LHCN-M2 (cell line): Measurements from ENCODE around the gene KHDC1. TPM values are rescaled to one million over a fixed set of nuclear protein-coding genes. Genes with fewer than 3 reads are reported as not detected.
A peak's percentile ranks its signal among the peaks of the same experiment; 100 is the strongest.
"Not testable (repeated sequence)": the region's sequence is repeated elsewhere in the genome, so short reads cannot be mapped to it uniquely, and the experiment has no call there.

Source experiments
- DNase-seq: peaks from one replicate; pipeline ENCODE4 v3.0.0-alpha.2; 2012; ENCODE audit warnings: low read depth
- polyA plus RNA-seq: library from polyadenylated mRNA; unstranded; fragments of >200 nt; gene quantifications from one replicate; pipeline ENCODE4 v1.2.1, GENCODE V29; 2012; ENCODE audit warnings: missing spikeins
- total RNA-seq: library from RNA; depleted of rRNA; stranded (reverse); fragments of >200 nt; gene quantifications from 2 replicates; pipeline ENCODE4 v1.2.3, GENCODE V29; 2014; rRNA removed

The KHDC1 gene, protein sequence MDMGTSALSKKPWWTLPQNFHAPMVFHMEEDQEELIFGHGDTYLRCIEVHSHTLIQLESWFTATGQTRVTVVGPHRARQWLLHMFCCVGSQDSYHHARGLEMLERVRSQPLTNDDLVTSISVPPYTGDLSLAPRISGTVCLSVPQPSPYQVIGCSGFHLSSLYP
- 3.1 and 4.8 TPM in 2 replicates for total RNA-seq
- polyA plus RNA-seq = 5.9 TPM

DNA sequence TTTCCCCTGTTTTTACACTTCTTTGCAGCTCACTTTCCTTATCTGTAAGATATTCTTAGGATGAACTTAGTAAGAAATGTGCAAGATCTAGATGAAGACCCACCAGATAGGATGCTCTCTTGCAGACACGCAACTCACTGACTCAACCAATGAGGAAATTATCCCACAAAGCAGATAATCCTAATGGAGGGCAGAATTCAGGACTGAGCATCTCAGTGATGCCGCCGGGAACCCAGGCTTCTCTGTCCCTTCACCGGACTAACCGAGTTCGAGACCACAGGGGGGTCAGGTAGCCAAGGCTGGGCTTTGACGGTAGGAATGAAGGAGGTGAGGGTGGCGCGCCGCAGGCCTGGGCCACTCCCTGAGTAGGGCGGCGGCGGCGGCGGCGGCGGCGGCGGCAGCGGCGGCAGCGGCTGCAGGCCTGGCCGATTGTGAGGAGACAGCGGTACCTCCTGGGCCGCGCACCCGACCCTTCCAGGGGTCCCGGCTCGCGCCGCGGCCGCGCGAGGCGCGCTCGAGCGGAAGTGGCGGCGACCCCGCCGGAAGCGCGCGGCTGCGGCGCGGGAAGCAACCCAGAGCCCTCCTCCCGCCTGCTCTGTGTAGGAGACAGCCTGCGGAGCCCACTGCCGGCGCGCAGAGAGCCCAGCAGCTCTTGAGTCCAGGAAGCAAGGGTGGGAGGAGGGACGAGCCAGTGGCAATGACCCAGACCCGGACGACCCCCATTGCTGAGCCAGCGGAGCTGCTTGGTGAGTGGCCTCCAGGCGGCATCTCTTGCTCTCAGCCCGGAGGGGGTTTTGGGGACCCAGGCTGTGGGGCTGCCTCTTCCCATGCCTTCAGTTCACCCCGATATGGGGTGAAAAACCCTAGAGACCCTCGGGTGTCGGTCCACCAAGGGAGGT is at the start of gene KHDC1:
Gene KHDC1 (minus strand): TSS at position 526 of the 899 bp plus-strand sequence. CDS start 20,679 bp downstream, outside the sequence.
- DNase-seq = peak; percentile 50

DNA sequence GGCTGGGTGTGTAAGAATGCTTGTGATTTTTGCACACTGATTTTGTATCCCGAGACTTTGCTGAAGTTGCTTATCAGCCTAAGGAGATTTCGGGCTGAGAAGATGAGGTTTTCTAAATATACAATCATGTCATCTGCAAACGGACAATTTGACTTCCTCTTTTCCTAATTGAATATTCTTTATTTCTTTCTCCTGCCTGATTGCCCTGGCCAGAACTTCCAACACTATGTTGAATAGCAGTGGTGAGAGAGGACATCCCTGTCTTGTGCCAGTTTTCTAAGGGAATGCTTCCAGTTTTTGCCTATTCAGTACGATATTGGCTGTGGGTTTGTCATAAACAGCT is 47.5 kb upstream of the KHDC1 start:
- not testable (repeated sequence) for DNase-seq

DNA sequence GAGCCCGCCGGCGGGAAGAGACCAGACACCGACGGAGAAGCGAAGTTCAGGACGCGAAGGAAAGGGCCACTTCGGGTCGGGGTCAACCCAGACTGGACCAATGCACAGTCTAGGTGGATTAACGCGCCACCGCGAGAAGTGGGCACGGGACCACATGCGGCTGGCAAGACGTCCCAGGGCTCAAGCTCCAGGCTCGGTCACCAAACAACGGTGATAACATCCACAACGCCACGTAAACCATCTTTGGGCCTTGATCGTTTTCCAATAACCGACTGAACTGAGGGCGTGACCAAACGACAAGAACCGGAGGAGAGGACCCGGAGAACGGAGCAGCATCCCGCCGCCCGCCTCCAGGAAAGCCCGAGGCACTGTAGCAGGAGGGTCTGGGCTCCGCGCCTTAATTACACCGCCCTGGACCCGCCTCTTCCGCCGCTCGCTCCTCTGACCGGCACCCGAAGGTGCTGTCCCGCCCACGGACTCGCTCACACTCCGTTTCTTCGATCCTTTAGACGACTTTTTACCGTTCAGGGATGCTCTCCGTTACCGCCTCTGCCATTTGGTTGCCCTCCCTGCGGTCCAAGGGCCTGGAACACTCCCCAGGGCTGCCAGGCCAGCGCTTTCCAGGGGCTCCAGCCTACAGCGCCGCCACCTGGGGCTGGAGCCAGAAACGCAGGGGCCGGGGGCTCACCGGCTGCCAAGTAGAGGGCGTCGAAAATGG is 46.9 kb upstream of the KHDC1 start:
- peak; percentile 44 for DNase-seq

DNA sequence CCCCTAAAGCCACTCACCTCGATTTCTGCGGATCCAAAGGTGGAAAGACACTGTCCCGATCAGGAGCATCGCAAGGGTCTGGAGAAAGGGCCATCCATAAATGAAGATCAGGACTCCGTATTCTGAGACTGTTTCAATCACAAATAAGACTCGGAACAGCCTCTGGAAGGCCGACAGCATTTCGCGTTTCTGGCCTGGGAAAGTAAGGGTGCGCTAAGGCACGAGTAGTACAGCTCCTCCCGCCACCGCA is 46.5 kb upstream of the KHDC1 start:
- DNase-seq = no peak

DNA sequence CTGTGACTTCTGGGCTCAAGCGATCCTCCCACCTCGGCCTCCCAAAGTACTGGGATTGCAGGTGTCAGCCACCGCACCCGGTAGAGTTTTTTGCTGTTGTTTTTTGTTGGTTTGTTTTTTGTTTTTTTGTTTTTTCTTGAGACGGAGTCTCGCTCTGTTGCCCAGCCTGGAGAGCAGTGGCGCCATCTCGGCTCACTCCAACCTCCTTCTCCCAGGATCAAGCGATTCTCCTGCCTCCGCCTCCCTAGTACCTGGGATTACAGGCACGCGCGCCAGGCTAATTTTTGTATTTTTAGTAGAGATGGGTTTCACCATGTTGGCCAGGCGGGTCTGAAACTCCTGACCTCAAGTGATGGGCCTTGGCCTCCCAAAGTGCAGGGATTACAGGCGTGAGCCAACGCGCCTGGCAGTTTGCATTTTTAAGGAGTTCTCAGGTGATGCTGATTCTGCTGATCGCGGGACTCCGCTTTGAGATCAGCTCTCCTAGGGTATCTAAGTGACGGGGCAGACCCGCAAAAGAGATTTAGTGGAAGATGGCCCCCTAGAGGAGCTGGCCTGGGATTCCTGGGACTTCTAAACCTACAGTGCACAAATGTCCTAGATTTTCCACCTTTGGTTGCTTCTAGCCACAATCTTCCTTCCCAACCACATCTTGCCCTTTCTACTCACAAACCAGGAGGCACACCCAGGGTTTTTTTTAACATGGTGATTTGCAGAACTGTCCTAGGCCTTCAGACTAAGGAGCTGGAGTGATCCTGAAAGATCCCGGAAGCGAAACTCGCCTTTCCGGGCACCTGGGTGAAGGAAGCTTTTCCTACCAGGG is 45.9 kb upstream of the KHDC1 start:
- DNase-seq = no peak

DNA sequence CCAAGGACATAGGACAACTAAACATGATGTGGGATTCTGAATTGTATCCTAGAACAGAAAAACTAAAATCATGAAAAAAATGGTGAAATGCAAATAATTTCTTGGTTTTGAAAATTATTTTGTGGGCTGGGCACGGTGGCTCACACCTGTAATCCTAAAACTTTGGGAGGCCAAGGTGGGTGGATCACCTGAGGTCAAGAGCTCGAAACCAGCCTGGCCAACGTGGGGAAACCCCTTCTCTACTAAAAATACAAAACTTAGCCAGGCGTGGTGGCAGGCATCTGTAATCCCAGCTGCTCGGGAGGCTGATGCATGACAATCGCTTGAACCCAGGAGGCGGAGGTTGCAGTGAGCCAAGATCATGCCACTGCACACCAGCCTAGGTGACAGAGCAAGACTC is 40.8 kb upstream of the KHDC1 start:
- DNase-seq = not testable (repeated sequence)

DNA sequence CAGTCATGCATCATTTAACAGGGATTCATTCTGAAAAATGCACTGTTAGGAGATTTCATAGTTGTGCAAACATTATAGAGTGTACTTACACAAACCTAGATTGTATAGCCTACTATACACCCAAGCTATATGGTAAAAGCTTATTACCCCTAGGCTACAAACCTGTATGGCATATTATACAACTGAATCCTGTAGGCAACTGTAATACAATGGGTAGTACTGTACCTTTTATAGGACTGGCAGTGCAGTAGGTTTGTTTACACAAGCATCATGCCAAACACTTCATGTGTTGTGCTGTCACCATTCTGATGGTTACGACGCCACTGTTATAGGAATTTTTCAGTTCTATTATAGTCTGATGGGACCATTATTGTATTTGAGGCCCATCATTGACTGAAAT is 39.3 kb upstream of the KHDC1 start:
- no peak for DNase-seq

DNA sequence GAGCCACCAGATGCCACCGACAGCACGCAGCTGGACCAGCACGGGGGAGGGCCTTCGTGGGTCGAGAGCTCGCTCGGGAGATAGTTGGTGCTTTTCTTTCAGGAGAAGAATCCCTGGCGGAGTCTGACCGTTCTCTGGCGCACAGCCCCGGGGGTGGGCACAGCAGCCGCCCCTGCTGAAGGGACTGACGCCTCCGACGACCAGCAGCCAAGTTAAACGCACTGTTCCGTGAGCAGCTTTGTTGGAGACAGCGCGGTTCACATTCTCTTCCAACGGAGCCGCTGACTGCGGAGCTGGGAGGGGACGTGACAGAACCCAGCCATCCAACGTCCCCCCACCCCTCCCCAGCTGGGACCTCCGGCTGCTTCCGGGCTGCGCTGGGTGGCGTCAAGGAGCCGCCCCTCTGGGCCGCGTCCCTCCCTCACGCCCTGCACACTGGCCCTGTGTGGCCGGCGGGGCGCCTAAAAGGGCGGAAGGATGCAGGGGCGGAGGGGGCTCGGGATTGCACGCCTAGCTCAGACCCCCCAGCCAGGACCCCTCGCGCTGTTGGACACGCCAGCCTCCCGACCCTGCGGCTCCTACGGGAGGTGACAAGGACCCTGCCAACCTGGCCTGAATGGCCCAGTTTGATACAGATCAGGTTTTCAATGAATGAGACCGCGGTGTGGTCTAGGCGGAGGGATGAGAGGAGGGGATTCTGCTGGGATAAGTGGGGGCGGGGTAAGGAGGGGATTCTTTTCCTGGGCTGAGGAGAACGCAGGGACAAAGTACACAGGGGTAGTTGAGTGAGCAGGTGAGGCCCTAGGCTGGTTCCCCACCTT is 36.4 kb upstream of the KHDC1 start:
- DNase-seq = no peak

DNA sequence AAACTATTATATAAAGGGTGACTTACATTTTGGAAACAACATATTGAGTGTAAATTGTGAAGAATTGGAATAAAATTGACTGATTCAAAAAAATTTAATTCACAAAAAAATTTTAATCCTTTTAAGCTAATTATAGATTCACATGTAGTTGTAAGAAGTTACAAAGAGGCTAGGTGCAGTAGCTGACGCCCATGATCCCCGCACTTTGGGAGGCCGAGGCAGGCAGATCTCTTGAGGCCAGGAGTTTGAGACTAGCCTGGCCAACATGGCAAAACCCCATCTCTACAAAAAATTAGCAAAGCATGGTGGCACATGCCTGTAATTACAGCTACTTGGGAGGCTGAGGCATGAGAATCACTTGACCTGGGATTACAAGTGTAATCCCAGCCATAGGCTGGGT is 30.3 kb upstream of the KHDC1 start:
- DNase-seq = no peak

DNA sequence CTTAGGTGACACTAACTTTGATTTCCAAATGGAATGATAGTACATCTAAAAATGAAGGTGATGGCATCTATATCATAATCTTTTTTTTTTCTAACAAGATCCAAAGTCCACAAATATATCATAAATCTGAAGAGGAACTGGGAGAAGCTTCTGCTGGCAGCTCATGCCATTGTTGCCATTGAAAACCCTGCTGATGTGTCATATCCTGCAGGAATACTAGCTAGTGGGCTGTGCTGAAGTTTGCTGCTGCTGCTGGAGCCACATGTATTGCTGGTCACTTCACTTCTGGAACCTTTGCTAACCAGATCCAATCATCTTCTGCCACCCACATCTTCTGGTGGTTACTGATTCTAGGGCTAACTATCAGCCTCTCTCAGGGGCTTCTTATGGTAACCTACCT is 27.4 kb upstream of the KHDC1 start:
- peak; percentile 22 for DNase-seq

DNA sequence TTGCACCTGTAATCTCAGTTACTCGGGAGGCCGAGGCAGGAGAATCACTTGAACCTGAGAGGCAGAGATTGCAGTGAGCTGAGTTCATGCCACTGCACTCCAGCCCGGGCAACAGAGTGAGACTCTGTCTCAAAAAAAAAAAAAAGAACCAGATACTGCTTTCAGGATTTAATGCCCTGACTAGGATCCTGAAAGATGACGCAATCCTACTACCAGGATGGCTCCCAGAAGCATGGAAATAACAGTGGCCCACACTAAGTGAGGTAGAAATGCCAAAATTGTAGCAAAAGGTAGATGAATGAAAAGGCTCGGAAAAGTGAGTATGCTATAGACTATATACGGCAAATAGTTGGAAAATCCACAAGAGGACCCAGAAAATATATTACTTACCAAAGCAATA is 23.8 kb upstream of the KHDC1 start:
- DNase-seq = no peak

DNA sequence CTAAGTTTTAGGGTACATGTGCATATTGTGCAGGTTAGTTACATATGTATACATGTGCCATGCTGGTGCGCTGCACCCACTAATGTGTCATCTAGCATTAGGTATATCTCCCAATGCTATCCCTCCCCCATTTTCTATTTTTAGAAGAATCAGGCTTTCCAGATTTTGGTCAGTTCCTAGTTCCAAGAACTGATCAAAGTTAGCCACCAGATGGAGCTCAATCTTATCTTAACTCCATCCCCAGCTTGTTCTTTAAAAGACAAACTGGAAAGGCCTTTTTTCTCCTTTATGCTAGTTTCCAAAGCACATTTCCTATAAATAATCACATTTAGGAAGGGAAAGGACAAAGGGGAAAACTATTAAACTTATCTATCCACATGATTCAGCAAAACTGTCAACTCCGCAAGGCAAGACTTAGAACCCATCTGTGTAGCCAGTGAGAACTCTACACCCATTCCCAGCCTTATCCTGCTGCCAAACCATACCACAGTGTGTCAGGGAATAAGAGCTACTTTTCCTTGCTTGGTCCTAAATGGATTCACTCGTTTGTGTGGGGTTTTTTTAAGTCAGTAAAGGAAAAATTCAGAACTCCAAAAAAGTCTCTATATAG is 22.8 kb upstream of the KHDC1 start:
- peak; percentile 58 for DNase-seq

DNA sequence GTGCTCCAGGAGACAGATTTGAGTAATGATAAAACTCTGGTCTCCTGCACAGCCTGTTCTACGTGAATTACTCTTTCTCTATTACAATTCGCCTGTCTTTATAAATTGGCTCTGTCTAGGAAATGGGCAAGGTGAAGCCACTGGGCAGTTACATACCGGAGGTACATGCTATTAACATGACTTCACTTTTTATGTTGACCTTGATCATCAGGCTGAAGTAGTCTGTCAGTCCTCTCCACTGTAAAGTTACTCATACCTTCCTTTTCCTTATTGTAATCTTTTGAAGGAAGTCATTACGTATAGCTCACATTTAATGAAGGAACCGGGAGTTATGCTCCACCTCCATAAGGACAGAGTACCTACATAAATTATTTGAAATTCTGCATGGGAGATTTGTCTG is 19.9 kb upstream of the KHDC1 start:
- DNase-seq = no peak

DNA sequence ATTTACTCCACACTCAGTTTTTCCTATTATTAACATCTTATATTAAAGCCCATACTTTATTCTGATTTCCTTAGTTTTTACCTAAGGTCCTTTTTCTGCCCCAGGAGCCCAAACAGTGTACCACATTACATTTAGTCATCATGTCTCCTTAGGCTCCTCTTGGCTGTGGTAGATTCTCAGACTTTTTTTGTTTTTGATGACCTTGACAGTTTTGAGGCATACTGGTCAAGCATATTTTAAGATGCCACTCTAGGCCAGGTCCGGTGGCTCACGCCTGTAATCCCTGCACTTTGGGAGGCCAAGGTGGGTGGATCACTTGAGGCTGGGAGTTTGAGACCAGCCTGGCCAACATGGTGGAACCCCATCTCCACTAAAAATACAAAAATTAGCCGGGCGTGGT is 18.7 kb upstream of the KHDC1 start:
- DNase-seq = not testable (repeated sequence)

DNA sequence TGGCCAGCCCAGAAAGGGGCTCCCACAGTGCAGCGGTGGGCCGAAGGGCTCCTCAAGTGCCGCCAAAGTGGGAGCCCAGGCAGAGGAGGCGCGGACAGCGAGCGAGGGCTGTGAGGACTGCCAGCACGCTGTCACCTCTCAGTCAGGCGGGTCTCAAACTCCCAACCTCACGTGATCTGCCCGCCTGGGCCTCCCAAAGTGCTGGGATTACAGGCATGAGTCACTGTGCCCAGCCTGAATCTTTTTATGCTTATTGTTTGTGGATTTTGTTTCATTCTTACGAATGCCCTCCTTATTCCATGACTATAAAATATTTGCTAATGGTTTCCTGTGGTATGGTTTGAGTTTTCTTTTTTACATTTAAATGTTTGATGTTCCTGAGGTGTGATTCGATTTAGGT is 6.3 kb upstream of the KHDC1 start:
- peak; percentile 12 for DNase-seq

DNA sequence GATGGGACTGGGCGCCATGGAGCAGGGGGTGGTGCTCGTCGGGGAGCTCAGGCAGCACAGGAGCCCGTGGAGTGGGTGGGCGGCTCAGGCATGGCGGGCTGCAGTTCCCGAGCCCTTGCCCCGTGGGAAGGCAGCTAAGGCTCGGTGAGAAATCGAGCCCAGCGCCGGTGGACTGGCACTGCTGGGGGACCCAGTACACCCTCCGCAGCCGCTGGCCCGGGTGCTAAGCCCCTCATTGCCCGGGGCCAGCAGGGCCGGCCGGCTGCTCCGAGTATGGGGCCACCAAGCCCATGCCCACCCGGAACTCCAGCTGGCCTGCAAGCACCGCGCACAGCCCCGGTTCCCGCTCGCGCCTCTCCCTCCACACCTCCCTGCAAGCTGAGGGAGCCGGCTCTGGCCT is 5.9 kb upstream of the KHDC1 start:
- DNase-seq = not testable (repeated sequence)

DNA sequence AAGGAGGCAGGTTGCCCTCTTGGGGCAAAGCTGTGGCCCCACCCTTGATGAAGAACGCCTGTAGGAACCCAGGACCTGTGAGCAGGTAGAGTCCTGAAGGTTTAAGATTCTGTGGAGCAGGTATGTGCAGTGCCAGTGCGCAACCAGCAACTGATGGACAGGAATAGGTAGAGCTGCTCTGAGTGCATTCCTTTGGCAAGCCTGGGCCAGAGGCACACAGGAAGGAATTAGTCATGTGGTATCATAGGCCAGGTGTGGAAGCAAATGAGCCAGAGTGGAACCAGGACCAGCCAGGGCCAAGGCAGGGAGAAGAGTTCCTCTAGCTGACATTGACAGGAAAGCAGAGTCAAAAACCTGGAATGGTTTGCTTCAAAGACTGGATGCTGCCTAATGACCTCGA is 1.4 kb upstream of the KHDC1 start:
- DNase-seq = no peak

DNA sequence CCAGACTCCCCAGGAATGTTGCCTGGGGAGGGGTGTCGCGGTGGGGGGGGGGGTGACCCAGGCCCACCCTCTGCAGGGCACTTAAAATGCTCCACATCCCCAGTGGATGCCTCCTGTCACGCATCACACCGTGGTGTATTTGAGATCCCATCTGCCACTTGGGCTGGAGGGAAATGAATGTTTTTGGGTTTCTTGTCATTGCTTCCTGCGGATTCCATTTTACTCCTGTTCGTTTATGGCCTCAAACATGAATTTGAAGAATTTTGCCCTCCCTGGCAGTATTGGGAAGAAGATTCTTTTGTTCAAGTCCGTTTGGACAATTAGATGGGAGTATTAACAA is 544 bp upstream of the KHDC1 start:
- DNase-seq = peak; percentile 7

DNA sequence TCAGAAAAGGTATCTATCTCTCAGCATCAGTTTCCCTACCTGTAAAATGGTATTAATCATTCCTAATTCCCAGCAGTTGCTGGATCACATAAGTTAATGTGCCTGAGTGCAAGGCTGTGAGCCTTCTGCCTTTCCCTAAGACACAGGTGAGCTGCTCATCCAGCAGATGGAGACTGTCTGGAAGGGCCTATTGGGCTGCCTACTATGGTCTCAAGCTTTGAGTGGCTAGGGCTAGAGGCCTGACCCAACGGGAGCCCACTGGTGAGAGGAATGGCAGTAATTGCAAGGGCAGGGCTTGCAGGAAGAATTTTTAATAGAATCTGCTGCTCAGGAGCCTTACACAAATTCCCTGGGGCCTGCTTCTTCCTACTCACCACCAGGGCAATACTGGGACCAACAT is 4.3 kb downstream of the KHDC1 start:
- no peak for DNase-seq

DNA sequence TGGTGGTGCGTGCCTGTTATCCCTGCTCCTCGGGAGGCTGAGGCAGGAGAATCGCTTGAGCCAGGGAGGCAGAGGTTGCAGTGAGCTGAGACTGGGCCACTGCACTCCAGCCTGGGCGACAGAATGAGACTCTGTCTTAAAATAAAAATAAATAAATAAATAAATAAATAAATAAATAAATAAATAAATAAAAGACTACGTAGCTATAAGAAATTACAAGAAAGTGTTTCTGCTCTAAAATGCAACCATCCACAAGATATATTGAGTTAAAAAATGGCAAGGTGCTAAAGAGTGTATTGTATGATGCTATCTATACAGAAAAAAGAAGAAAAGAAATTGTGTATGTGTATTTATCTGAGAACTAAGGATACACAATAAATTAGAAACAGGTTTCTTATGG is 8.7 kb downstream of the KHDC1 start:
- not testable (repeated sequence) for DNase-seq

DNA sequence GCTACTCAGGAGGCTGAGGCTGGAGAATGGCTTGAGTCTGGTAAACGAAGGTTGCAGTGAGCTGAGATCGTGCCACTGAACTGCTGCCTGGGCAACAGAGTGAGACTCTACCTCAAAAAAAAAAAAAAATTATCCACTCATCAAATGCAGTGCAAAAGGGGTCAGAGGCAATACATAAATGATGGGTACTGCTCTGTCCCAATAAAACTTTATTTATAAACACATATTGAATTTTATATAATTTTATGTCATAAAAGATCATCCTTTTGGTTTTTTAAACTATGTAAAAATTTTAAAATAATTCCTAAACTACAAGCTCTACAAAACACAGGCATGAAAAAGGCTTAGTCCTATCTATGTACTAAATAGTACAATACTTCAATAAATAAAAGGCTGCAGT is 10.3 kb downstream of the KHDC1 start:
- no peak for DNase-seq
